Body of pancreas (tissue), 4 donors: ENCODE results near the gene GCA.

Experiments used
- POLR2A ChIP-seq, 3 donors: fragments of 450-650 bp; IDR thresholded peaks; one replicate each; pipeline ENCODE4 v1.6.1; 2016; ENCODE audit warnings: antibody characterized with exemption in 3 of 3, mild to moderate bottlenecking in 2 of 3
- TF ChIP-seq, protein P1 (sequence below), 7 experiments: fragments of 450-650 bp in 4 of 7; fragments of 200-600 bp in 3 of 7; sonication (generic) in 3 of 7; IDR thresholded peaks; one replicate each; pipeline ENCODE4 v1.5.1; 2016 to 2019; ENCODE audit warnings: antibody characterized with exemption in 7 of 7

DNA sequence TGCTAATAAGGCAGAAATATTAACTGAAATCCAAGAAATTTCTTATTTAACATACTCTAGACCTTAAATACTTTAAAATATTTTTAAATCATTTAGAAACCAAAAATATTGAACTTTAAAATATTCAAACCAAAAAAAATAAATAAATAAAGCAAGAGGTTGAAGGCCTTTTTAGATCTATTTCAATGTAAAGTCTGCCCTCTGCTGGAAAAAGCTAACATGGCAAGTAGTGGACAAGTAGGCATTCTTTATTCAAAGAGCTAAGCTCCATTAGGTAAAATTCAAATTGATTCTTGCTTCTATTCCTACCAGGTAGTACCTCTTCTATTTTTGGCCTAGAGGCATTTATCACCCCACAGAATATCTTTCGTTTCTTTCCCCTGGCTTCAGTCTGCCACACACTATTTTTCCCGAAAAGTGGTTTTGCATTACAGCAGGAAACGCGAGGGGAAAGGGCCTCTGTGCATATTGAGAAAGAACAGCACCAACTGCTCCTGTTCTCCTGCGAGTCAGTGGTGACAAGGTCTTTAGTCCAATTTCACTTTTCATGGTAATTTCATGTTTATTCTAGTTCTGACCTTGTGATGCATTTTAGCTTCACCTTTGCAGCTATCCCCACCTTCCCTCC lies 45.9 kb upstream of the GCA start:
- TF ChIP-seq, protein P1, sequence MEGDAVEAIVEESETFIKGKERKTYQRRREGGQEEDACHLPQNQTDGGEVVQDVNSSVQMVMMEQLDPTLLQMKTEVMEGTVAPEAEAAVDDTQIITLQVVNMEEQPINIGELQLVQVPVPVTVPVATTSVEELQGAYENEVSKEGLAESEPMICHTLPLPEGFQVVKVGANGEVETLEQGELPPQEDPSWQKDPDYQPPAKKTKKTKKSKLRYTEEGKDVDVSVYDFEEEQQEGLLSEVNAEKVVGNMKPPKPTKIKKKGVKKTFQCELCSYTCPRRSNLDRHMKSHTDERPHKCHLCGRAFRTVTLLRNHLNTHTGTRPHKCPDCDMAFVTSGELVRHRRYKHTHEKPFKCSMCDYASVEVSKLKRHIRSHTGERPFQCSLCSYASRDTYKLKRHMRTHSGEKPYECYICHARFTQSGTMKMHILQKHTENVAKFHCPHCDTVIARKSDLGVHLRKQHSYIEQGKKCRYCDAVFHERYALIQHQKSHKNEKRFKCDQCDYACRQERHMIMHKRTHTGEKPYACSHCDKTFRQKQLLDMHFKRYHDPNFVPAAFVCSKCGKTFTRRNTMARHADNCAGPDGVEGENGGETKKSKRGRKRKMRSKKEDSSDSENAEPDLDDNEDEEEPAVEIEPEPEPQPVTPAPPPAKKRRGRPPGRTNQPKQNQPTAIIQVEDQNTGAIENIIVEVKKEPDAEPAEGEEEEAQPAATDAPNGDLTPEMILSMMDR (IDR thresholded peaks at IDR 0.05): peak; percentile 58 to 94 (median 83)
- TF ChIP-seq POLR2A (IDR thresholded peaks at IDR 0.05): no peak
